NCI-H2196 treated with DMSO at 0.1 percent for 48 hours (cell line): Measurements from ENCODE around the gene NCK2.

Experiments
- DNase-seq: peaks from one replicate; lab custom pipeline; 2025; ENCODE audit not compliant: unreplicated experiment; lab: John Stamatoyannopoulos, UW

Gene NCK2

GRCh38 chr2:105808423-105809096 lies 63.8 kb downstream of the NCK2 start:
- no peak for DNase-seq

GRCh38 chr2:105809097-105809473 lies 64.4 kb downstream of the NCK2 start:
- no peak for DNase-seq

- no peak for DNase-seq
These were observed 65.0 kb downstream of the NCK2 start for GRCh38 chr2:105809723-105810122.

GRCh38 chr2:105812180-105813044 lies 67.7 kb downstream of the NCK2 start:
- DNase-seq, result no peak

GRCh38 chr2:105813045-105813315 lies 68.3 kb downstream of the NCK2 start:
- DNase-seq, result no peak

- DNase-seq, result no peak
These were observed 68.7 kb downstream of the NCK2 start for GRCh38 chr2:105813405-105813804.

GRCh38 chr2:105814291-105814940 lies 69.7 kb downstream of the NCK2 start:
- DNase-seq, result no peak

GRCh38 chr2:105815401-105815800 lies 70.7 kb downstream of the NCK2 start:
- DNase-seq, result no peak

GRCh38 chr2:105820151-105820550 lies 75.4 kb downstream of the NCK2 start:
- DNase-seq, result no peak

GRCh38 chr2:105820691-105821090 lies 76.0 kb downstream of the NCK2 start:
- no peak for DNase-seq

GRCh38 chr2:105821428-105822125 lies 76.9 kb downstream of the NCK2 start:
- DNase-seq, result no peak

- DNase-seq, result no peak
These were observed 77.5 kb downstream of the NCK2 start for GRCh38 chr2:105822186-105822585.

- no peak for DNase-seq
These were observed 79.7 kb downstream of the NCK2 start for GRCh38 chr2:105824446-105824845.

- no peak for DNase-seq
These were observed 82.8 kb downstream of the NCK2 start for GRCh38 chr2:105827351-105828096.

GRCh38 chr2:105828558-105828957 lies 83.8 kb downstream of the NCK2 start:
- DNase-seq, result no peak

GRCh38 chr2:105834931-105835330 lies 90.2 kb downstream of the NCK2 start:
- DNase-seq, result no peak

GRCh38 chr2:105836341-105836740 lies 91.6 kb downstream of the NCK2 start:
- DNase-seq, result no peak

GRCh38 chr2:105836840-105837692 lies 92.4 kb downstream of the NCK2 start:
- no peak for DNase-seq

GRCh38 chr2:105839793-105840192 lies 95.1 kb downstream of the NCK2 start:
- DNase-seq, result no peak

- DNase-seq, result no peak
These were observed 96.2 kb downstream of the NCK2 start for GRCh38 chr2:105840933-105841332.
